Measurements from ENCODE around the gene EEF1AKMT2.

Gene EEF1AKMT2

GRCh38 chr10:124736491-124737136 lies 55.1 kb downstream of the EEF1AKMT2 start:
- FAIRE-seq, result no peak

- FAIRE-seq, result no peak
Observed at GRCh38 chr10:124735491-124736286, 56.0 kb downstream of the EEF1AKMT2 start.

- FAIRE-seq, result no peak
Observed at GRCh38 chr10:124734311-124735166, 57.1 kb downstream of the EEF1AKMT2 start.

GRCh38 chr10:124733571-124734245 lies 58.0 kb downstream of the EEF1AKMT2 start:
- no peak for FAIRE-seq

GRCh38 chr10:124732931-124733570 lies 58.6 kb downstream of the EEF1AKMT2 start:
- FAIRE-seq, result no peak

GRCh38 chr10:124731551-124731950 lies 60.1 kb downstream of the EEF1AKMT2 start:
- FAIRE-seq, result no peak

GRCh38 chr10:124730790-124731189 lies 60.9 kb downstream of the EEF1AKMT2 start:
- no peak for FAIRE-seq

- FAIRE-seq, result no peak
Observed at GRCh38 chr10:124728830-124729661, 62.6 kb downstream of the EEF1AKMT2 start.

- no peak for FAIRE-seq
Observed at GRCh38 chr10:124728071-124728829, 63.4 kb downstream of the EEF1AKMT2 start.

GRCh38 chr10:124727361-124727960 lies 64.2 kb downstream of the EEF1AKMT2 start:
- no peak for FAIRE-seq

- no peak for FAIRE-seq
Observed at GRCh38 chr10:124725791-124726190, 65.9 kb downstream of the EEF1AKMT2 start.

GRCh38 chr10:124725171-124725631 lies 66.5 kb downstream of the EEF1AKMT2 start:
- no peak for FAIRE-seq

GRCh38 chr10:124724279-124725027 lies 67.2 kb downstream of the EEF1AKMT2 start:
- FAIRE-seq, result no peak

GRCh38 chr10:124723826-124724225 lies 67.9 kb downstream of the EEF1AKMT2 start:
- FAIRE-seq, result no peak

GRCh38 chr10:124722798-124723783 lies 68.6 kb downstream of the EEF1AKMT2 start:
- FAIRE-seq, result no peak

GRCh38 chr10:124721330-124722045 lies 70.2 kb downstream of the EEF1AKMT2 start:
- no peak for FAIRE-seq

- FAIRE-seq, result no peak
Observed at GRCh38 chr10:124719213-124719851, 72.4 kb downstream of the EEF1AKMT2 start.

All from A204.1 (cell line).